B cell (primary cell): ENCODE results near the gene ZNF680.

Experiments
- EZH2 ChIP-seq: IDR thresholded peaks from 2 replicates; pipeline ENCODE4 v1.6.1; 2012; ENCODE audit warnings: borderline replicate concordance, low read depth, mild to moderate bottlenecking, moderate library complexity, low read length; ENCODE audit not compliant: insufficient read depth, poor library complexity, severe bottlenecking
- TF ChIP-seq, protein P1 (sequence below): fragments of 200-600 bp; IDR thresholded peaks from one replicate; pipeline ENCODE4 v1.8.0; 2022; ENCODE audit warnings: antibody characterized with exemption, mild to moderate bottlenecking

DNA sequence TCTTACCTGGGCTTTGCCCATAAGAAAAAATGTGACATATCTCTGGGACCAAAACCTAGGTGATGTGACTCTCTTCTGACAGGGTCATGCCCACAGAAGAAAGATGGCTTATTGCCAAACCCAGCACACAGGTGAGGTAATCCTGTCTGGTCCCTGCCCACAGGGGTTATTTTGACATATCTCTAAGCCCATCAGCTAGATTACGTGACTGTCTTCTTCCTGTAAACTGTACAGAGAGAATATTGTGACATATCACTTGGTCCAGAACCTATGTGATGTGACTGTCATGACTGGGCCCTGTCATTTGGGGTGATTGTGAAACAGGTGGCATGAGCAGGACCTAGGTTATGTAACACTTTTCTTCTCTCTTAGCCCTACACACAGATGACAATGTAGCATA lies 48.8 kb upstream of the ZNF680 start:
- TF ChIP-seq, protein P1, sequence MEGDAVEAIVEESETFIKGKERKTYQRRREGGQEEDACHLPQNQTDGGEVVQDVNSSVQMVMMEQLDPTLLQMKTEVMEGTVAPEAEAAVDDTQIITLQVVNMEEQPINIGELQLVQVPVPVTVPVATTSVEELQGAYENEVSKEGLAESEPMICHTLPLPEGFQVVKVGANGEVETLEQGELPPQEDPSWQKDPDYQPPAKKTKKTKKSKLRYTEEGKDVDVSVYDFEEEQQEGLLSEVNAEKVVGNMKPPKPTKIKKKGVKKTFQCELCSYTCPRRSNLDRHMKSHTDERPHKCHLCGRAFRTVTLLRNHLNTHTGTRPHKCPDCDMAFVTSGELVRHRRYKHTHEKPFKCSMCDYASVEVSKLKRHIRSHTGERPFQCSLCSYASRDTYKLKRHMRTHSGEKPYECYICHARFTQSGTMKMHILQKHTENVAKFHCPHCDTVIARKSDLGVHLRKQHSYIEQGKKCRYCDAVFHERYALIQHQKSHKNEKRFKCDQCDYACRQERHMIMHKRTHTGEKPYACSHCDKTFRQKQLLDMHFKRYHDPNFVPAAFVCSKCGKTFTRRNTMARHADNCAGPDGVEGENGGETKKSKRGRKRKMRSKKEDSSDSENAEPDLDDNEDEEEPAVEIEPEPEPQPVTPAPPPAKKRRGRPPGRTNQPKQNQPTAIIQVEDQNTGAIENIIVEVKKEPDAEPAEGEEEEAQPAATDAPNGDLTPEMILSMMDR, result no peak
- no peak for TF ChIP-seq EZH2
